EH (cell line): ENCODE measurements around the gene KIF1A.
"Not testable (repeated sequence)": the region's sequence is repeated elsewhere in the genome, so short reads cannot be mapped to it uniquely, and the experiment has no call there.

ENCODE experiments used
- DNase-seq: peaks from one replicate; pipeline ENCODE4 v3.0.0-alpha.2; 2015; ENCODE audit warnings: low read depth

The KIF1A gene

GRCh38 chr2:240786355-240786841, 33.6 kb downstream of the KIF1A start:
- DNase-seq: no peak

GRCh38 chr2:240785424-240786335, 34.3 kb downstream of the KIF1A start:
- DNase-seq: no peak

GRCh38 chr2:240784629-240785423, 35.2 kb downstream of the KIF1A start:
- DNase-seq: no peak

GRCh38 chr2:240783819-240784621, 36.0 kb downstream of the KIF1A start:
- no peak for DNase-seq

GRCh38 chr2:240782886-240783818, 36.9 kb downstream of the KIF1A start:
- no peak for DNase-seq

- no peak for DNase-seq
Observed at GRCh38 chr2:240782221-240782885, 37.7 kb downstream of the KIF1A start.

- DNase-seq: no peak
Observed at GRCh38 chr2:240781471-240782220, 38.4 kb downstream of the KIF1A start.

- DNase-seq: no peak
Observed at GRCh38 chr2:240780023-240780700, 39.9 kb downstream of the KIF1A start.

- not testable (repeated sequence) for DNase-seq
Observed at GRCh38 chr2:240779250-240779832, 40.7 kb downstream of the KIF1A start.

GRCh38 chr2:240778426-240778825, 41.6 kb downstream of the KIF1A start:
- no peak for DNase-seq

- DNase-seq: no peak
Observed at GRCh38 chr2:240777456-240778212, 42.4 kb downstream of the KIF1A start.

- peak; percentile 4 for DNase-seq
Observed at GRCh38 chr2:240775905-240776304, 44.1 kb downstream of the KIF1A start.

- no peak for DNase-seq
Observed at GRCh38 chr2:240774856-240775255, 45.2 kb downstream of the KIF1A start.

- DNase-seq: no peak
Observed at GRCh38 chr2:240769096-240769495, 50.9 kb downstream of the KIF1A start.

GRCh38 chr2:240768216-240768615, 51.8 kb downstream of the KIF1A start:
- no peak for DNase-seq

GRCh38 chr2:240767341-240767740, 52.7 kb downstream of the KIF1A start:
- DNase-seq: no peak

- no peak for DNase-seq
Observed at GRCh38 chr2:240766072-240766471, 53.9 kb downstream of the KIF1A start.

GRCh38 chr2:240765007-240765406, 55.0 kb downstream of the KIF1A start:
- DNase-seq: no peak
